Right lobe of liver (tissue), 6 donors: Measurements from ENCODE around the gene XAF1. TPM values are rescaled to one million over a fixed set of nuclear protein-coding genes. Genes with fewer than 3 reads are reported as not detected.
A peak's percentile ranks its signal among the peaks of the same experiment; 100 is the strongest.

Experiments
- ATAC-seq, 4 donors: fragments of 200-7000 bp; cut with Tn5 transposase; one replicate each; pipeline ENCODE4 v1.9.1; 2020; ENCODE audit warnings: mild to moderate bottlenecking in 4 of 4, moderate library complexity in 4 of 4
- DNase-seq, 3 donors: peaks; one replicate each; pipeline ENCODE4 v3.0.0-alpha.2; 2020
- H3K27ac ChIP-seq, 3 donors: fragments of 200-600 bp; one replicate each; pipeline ENCODE4 v1.8.0; 2022
- H3K27me3 ChIP-seq, 2 donors: fragments of 200-600 bp; one replicate each; pipeline ENCODE4 v1.8.0; 2022
- H3K36me3 ChIP-seq, 4 donors: fragments of 200-600 bp; sonication (generic) in 1 of 4; one replicate each; pipeline versions ENCODE4 v1.5.1 to v1.8.0; 2017 to 2022; ENCODE audit warnings: control low read depth in 1 of 4
- H3K4me1 ChIP-seq, 4 donors: fragments of 200-600 bp; sonication (generic) in 1 of 4; one replicate each; pipeline versions ENCODE4 v1.5.1 to v1.8.0; 2017 to 2022; ENCODE audit warnings: control low read depth in 1 of 4
- H3K4me3 ChIP-seq, 3 donors: fragments of 200-600 bp; one replicate each; pipeline ENCODE4 v1.8.0; 2022
- H3K9me3 ChIP-seq, 4 donors: fragments of 200-600 bp; sonication (generic) in 1 of 4; one replicate each; pipeline versions ENCODE4 v1.5.1 to v1.8.0; 2017 to 2022; ENCODE audit warnings: control low read depth in 1 of 4
- POLR2A ChIP-seq: fragments of 450-650 bp; IDR thresholded peaks from one replicate; pipeline ENCODE4 v1.6.1; 2017; ENCODE audit warnings: antibody characterized with exemption, mild to moderate bottlenecking
- WGBS: methylation state at CpG from one replicate; pipeline ENCODE4 v1.1.6; 2018; ENCODE audit warnings: low coverage, low lambda C conversion rate; ENCODE audit not compliant: insufficient coverage; ENCODE audit errors: missing lambda C conversion rate; 5-methylcytosine and 5-hydroxymethylcytosine counted together
- intact Hi-C, 2 donors: fragments of 100-400 bp; cut with DNase I; formaldehyde crosslinking; loops; one replicate each; pipeline versions ENCODE4 v1.11.2 to v1.14.1; 2022
- total RNA-seq, 6 experiments: library from RNA; depleted of rRNA in 2 of 6; stranded (reverse); fragments of >200 nt in 2 of 6; fragmentation: NEBNext Ultra II Directional in 3 of 6; extraction: Animal tissue kit (Norgen Biotek cat#: 25700) in 3 of 6; gene quantifications; one replicate each; pipeline versions ENCODE4 v1.1.0 to v1.2.4, GENCODE V29; 2016 to 2023
- TF ChIP-seq, protein P1 (sequence below), 4 donors: fragments of 200-600 bp in 3 of 4; fragments of 450-650 bp in 1 of 4; IDR thresholded peaks; one replicate each; pipeline versions ENCODE4 v1.5.1 to v1.8.0; 2016 to 2022; ENCODE audit warnings: antibody characterized with exemption in 4 of 4, mild to moderate bottlenecking in 2 of 4
- donor health status: DM: no; HTN: yes; CAD: no.
- donor health status: DM: no; HTN: no; CAD: no.
- donor health status: DM: no; HTN: no; CAD: no.
- donor health status: DM: no; HTN: yes; CAD: no.
- donor health status: DM: no; HTN: yes; CAD: no.

Gene XAF1
- total RNA-seq, 6 experiments from 2014 or later, result 15.9 to 76.8 (median 42.7) TPM

DNA sequence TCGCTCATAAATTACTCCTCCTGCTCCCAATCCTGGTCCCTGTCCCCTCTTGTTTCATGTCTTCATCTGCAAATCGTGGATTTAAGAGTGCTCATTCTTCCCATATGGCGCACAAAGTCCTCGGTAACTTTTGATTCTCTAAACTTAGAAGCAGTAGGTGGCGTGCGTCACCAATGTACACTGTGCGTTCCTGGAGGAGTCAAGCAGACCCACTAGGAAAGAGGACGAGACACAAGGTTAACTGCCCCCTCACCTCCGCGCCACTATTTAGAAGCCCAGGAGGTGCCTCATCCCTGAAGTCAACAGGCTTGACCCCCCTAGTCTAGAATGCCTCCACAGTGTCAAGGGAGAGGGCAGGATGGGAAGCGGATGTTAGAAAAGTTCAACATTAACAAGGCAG, 45.5 kb upstream of the XAF1 start:
- Histone ChIP-seq H3K36me3 (peaks cover 0 to 7% (median 1%) of the 10 kb centered on the region in 4 donors), H3K27me3 (no peaks in the 10 kb centered on the region), H3K4me3 (peak overlapping the region; percentile 10 to 88 (median 78)), H3K27ac (peak overlapping the region; percentile 93 to 97 (median 95)), H3K4me1 (peaks cover 0 to 50% (median 13%) of the 10 kb centered on the region in 4 donors), H3K9me3 (no peaks in the 10 kb centered on the region)
- 19% methylated on average over 11 of the region's 11 CpGs for WGBS
- intact Hi-C loops, result no loop called here
- ATAC-seq (peak in 2 of 4 donors; percentile 1 to 5), DNase-seq (no peak)
- TF ChIP-seq, protein P1, sequence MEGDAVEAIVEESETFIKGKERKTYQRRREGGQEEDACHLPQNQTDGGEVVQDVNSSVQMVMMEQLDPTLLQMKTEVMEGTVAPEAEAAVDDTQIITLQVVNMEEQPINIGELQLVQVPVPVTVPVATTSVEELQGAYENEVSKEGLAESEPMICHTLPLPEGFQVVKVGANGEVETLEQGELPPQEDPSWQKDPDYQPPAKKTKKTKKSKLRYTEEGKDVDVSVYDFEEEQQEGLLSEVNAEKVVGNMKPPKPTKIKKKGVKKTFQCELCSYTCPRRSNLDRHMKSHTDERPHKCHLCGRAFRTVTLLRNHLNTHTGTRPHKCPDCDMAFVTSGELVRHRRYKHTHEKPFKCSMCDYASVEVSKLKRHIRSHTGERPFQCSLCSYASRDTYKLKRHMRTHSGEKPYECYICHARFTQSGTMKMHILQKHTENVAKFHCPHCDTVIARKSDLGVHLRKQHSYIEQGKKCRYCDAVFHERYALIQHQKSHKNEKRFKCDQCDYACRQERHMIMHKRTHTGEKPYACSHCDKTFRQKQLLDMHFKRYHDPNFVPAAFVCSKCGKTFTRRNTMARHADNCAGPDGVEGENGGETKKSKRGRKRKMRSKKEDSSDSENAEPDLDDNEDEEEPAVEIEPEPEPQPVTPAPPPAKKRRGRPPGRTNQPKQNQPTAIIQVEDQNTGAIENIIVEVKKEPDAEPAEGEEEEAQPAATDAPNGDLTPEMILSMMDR (IDR thresholded peaks at IDR 0.05), result peak in 2 of 4 donors; percentile 6 to 28
- no peak for TF ChIP-seq POLR2A

DNA sequence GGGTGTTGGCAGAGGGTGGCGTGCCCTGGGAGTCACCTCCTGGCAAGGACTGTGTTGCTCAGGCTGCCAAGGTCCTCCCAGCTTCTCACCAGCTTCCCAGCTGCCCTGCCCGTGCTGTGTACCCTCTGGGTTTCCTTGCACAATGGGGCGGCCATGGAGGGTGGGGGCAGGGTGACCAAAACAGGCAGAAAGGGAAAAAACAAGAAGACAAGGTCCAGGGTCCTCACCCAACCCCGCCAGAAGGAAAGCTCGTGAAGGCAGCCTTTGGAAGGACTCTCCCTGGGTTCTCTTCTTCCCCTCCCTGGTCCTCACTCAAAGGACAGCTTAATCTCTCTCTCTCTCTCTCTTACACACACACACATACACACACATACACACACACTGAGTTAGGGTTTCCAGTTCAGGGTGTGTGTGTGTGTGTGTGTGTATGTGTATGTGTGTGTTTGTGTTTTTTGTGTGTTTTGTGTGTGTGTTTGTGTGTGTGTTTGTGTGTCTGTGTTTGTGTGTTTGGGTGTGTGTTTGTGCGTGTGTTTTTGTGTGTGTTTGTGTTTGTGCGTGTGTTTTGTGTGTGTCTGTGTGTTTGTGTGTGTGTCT, 44.7 kb upstream of the XAF1 start:
- H3K4me3 ChIP-seq, result peak overlapping the region; percentile 10 to 88 (median 78)
- intact Hi-C loops, result no loop called here
- no peaks in the 10 kb centered on the region for H3K27me3 ChIP-seq
- H3K27ac ChIP-seq, result peak overlapping the region; percentile 93 to 97 (median 95)
- TF ChIP-seq, protein P1 (IDR thresholded peaks at IDR 0.05), result no peak
- TF ChIP-seq POLR2A, result peak; percentile 4
- no peaks in the 10 kb centered on the region for H3K36me3 ChIP-seq
- no peaks in the 10 kb centered on the region for H3K9me3 ChIP-seq
- ATAC-seq (peak; percentile 50 to 66 (median 56)), DNase-seq (peak; percentile 87 to 96 (median 95))
- H3K4me1 ChIP-seq, result peaks cover 0 to 44% (median 10%) of the 10 kb centered on the region in 4 donors
- WGBS, result 27% methylated on average over 7 of the region's 7 CpGs

DNA sequence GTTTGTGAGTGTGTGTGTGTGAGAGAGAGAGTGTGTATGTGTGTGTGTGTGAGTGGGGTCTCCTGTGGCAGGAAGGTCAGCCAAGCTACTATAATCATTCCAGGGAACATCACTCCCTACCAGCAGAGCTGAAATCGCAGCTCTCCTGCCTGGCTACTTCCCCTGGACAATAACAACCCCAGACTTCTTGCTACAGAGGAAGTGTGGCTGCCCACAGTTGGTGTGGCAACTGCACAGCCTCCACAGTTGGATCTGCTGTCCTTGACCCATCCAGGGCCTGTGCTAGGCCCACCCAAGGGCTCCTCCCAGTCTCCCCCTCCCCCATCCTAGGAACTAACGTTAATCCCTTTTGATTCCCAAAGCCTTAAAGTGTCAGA, 44.2 kb upstream of the XAF1 start:
- Histone ChIP-seq H3K4me3 (peak overlapping the region; percentile 58 to 88 (median 78)), H3K27ac (peak overlapping the region; percentile 93 to 97 (median 95)), H3K9me3 (no peaks in the 10 kb centered on the region), H3K27me3 (no peaks in the 10 kb centered on the region), H3K4me1 (peaks cover 0 to 43% (median 9%) of the 10 kb centered on the region in 4 donors), H3K36me3 (no peaks in the 10 kb centered on the region)
- DNase-seq, result peak in 1 of 3 donors; percentile 74
- TF ChIP-seq, protein P1 (IDR thresholded peaks at IDR 0.05), result no peak
- TF ChIP-seq POLR2A, result no peak
- peak; percentile 4 to 24 (median 13) for ATAC-seq
- WGBS, result no CpG with 5 or more reads among the region's 2 CpGs
- intact Hi-C loops, result no loop called here

GRCh38 chr17:6712058-6712853, 43.6 kb upstream of the XAF1 start:
- peak in 1 of 3 donors; percentile 60 for DNase-seq
- H3K4me1 ChIP-seq, result peaks cover 0 to 37% (median 6%) of the 10 kb centered on the region in 4 donors
- TF ChIP-seq, protein P1 (IDR thresholded peaks at IDR 0.05), result peak in 1 of 4 donors; percentile 8
- TF ChIP-seq POLR2A, result peak; percentile 17
- WGBS, result 21% methylated on average over 4 of the region's 11 CpGs
- H3K36me3 ChIP-seq, result no peaks in the 10 kb centered on the region
- no peaks in the 10 kb centered on the region for H3K9me3 ChIP-seq
- peak overlapping the region; percentile 93 to 97 (median 95) for H3K27ac ChIP-seq
- H3K27me3 ChIP-seq, result no peaks in the 10 kb centered on the region
- intact Hi-C loops, result no loop called here
- peak overlapping the region; percentile 58 to 88 (median 78) for H3K4me3 ChIP-seq
- no peak for ATAC-seq
